NCI-H2227 (cell line): ENCODE measurements around the gene C22orf39.

Experiments used
- DNase-seq: peaks from one replicate; lab custom pipeline; 2025; ENCODE audit not compliant: unreplicated experiment; lab: John Stamatoyannopoulos, UW

Gene C22orf39

GRCh38 chr22:19477321-19478044 is 30.0 kb upstream of the C22orf39 start:
- DNase-seq: no peak

GRCh38 chr22:19476023-19476422 is 28.5 kb upstream of the C22orf39 start:
- no peak for DNase-seq

GRCh38 chr22:19473578-19473977 is 26.1 kb upstream of the C22orf39 start:
- no peak for DNase-seq

- no peak for DNase-seq
Observed at GRCh38 chr22:19472233-19472632, 24.7 kb upstream of the C22orf39 start.

GRCh38 chr22:19471572-19471971 is 24.1 kb upstream of the C22orf39 start:
- DNase-seq: no peak

GRCh38 chr22:19470010-19470409 is 22.5 kb upstream of the C22orf39 start:
- DNase-seq: no peak

GRCh38 chr22:19469421-19469820 is 21.9 kb upstream of the C22orf39 start:
- DNase-seq: no peak

GRCh38 chr22:19467912-19468311 is 20.4 kb upstream of the C22orf39 start:
- DNase-seq: no peak

- no peak for DNase-seq
Observed at GRCh38 chr22:19466848-19467752, 19.6 kb upstream of the C22orf39 start.

GRCh38 chr22:19466126-19466716 is 18.7 kb upstream of the C22orf39 start:
- DNase-seq: no peak

- DNase-seq: no peak
Observed at GRCh38 chr22:19464975-19465374, 17.5 kb upstream of the C22orf39 start.

- no peak for DNase-seq
Observed at GRCh38 chr22:19464546-19464945, 17.0 kb upstream of the C22orf39 start.

GRCh38 chr22:19463491-19464469 is 16.3 kb upstream of the C22orf39 start:
- no peak for DNase-seq

GRCh38 chr22:19463008-19463407 is 15.5 kb upstream of the C22orf39 start:
- DNase-seq: no peak

- no peak for DNase-seq
Observed at GRCh38 chr22:19461506-19461905, 14.0 kb upstream of the C22orf39 start.

GRCh38 chr22:19460036-19460435 is 12.5 kb upstream of the C22orf39 start:
- no peak for DNase-seq

GRCh38 chr22:19457828-19458428 is 10.4 kb upstream of the C22orf39 start:
- DNase-seq: no peak

- DNase-seq: no peak
Observed at GRCh38 chr22:19456541-19456940, 9.0 kb upstream of the C22orf39 start.

- no peak for DNase-seq
Observed at GRCh38 chr22:19455585-19456370, 8.3 kb upstream of the C22orf39 start.
